Adrenal gland (tissue), 12 donors: Measurements from ENCODE around the gene GALNT6. TPM values are rescaled to one million over a fixed set of nuclear protein-coding genes. Genes with fewer than 3 reads are reported as not detected.

Experiments
- DNase-seq, 7 donors: peaks; one replicate each; pipeline ENCODE4 v3.0.0-alpha.2; 2019 to 2020
- H3K27ac ChIP-seq, 5 donors: fragments of 200-600 bp; sonication (generic) in 4 of 5; 1 replicate in 3 of 5; 2 replicates in 2 of 5; pipeline versions ENCODE4 v1.5.1 to v1.8.0; 2016 to 2020; ENCODE audit warnings: mild to moderate bottlenecking in 1 of 5
- H3K27me3 ChIP-seq: fragments of 200-600 bp; 2 replicates; pipeline ENCODE4 v1.8.0; 2021
- H3K36me3 ChIP-seq, 2 donors: fragments of 200-600 bp; replicated peaks in 1 of 2; 1 replicate in 1 of 2; 2 replicates in 1 of 2; pipeline versions ENCODE4 v1.5.1 to v1.8.0; 2018 to 2022
- H3K4me1 ChIP-seq, 2 donors: fragments of 200-600 bp; replicated peaks in 1 of 2; 1 replicate in 1 of 2; 2 replicates in 1 of 2; pipeline versions ENCODE4 v1.5.1 to v1.8.0; 2018 to 2021
- H3K4me3 ChIP-seq, 4 donors: fragments of 200-600 bp; sonication (generic) in 3 of 4; one replicate each; pipeline ENCODE4 v1.5.1; 2016 to 2018
- H3K9me3 ChIP-seq, 3 donors: fragments of 200-600 bp; sonication (generic) in 1 of 3; replicated peaks in 1 of 3; 1 replicate in 2 of 3; 2 replicates in 1 of 3; pipeline versions ENCODE4 v1.5.1 to v1.8.0; 2016 to 2021
- CTCF ChIP-seq, 6 experiments: fragments of 450-650 bp in 4 of 6; fragments of 200-600 bp in 2 of 6; sonication (generic) in 1 of 6; IDR thresholded peaks; 1 replicate in 5 of 6; 2 replicates in 1 of 6; pipeline versions ENCODE4 v1.5.1 to v1.8.0; 2016 to 2021; ENCODE audit warnings: antibody characterized with exemption in 6 of 6, mild to moderate bottlenecking in 2 of 6, moderate library complexity in 1 of 6
- POLR2A ChIP-seq, 2 donors: fragments of 450-650 bp; IDR thresholded peaks; one replicate each; pipeline ENCODE4 v1.6.1; 2017; ENCODE audit warnings: antibody characterized with exemption in 2 of 2, mild to moderate bottlenecking in 2 of 2, moderate library complexity in 1 of 2
- WGBS, 4 donors: extraction: QIAGEN DNeasy Blood & Tissue Kit in 2 of 4; methylation state at CpG; one replicate each; pipeline versions ENCODE4 v1.1.5 to v1.1.7; 2013 to 2017; 5-methylcytosine and 5-hydroxymethylcytosine counted together
- intact Hi-C, 2 donors: fragments of 100-400 bp; cut with DNase I; formaldehyde crosslinking; loops; one replicate each; pipeline versions ENCODE4 v1.14.1 to v1.15.0; 2022 to 2023
- polyA plus RNA-seq, 3 donors: library from polyadenylated mRNA; stranded (reverse); fragments of 200-250 nt in 2 of 3; fragments of 350-450 nt in 1 of 3; fragmentation: Illumina TruSeq in 1 of 3; extraction: RNeasy Lipid Tissue Mini Kit (QIAGEN cat#74804) in 1 of 3; gene quantifications; one replicate each; pipeline ENCODE4 v1.2.3, GENCODE V29; 2013 to 2014
- total RNA-seq, 9 donors: library from RNA; depleted of rRNA in 4 of 9; stranded (reverse); fragments of >200 nt in 4 of 9; fragments of 120-200 nt in 1 of 9; fragmentation: NEBNext Ultra II Directional in 1 of 9; extraction: Animal tissue kit (Norgen Biotek cat#: 25700) in 1 of 9; gene quantifications; one replicate each; pipeline versions ENCODE4 v1.1.0 to v1.2.4, GENCODE V29; 2013 to 2023
- donor health status: healthy with polysubstance abuse.
- donor health status: Bipolar disorder and iron deficiency.
- donor health status: DM: yes; HTN: yes; CAD: no.
- donor health status: DM: no; HTN: no; CAD: no.
- donor health status: DM: no; HTN: no; CAD: no.
- donor health status: DM: yes; HTN: yes; CAD: no.

Gene GALNT6
- total and polyA plus RNA-seq, 12 donors = 0.66 to 11.0 (median 5.1) TPM

- intact Hi-C loops = no loop called here
- no peak for TF ChIP-seq POLR2A (IDR thresholded peaks at IDR 0.05)
- TF ChIP-seq CTCF (IDR thresholded peaks at IDR 0.05) = no peak
- Histone ChIP-seq H3K36me3 (no peaks in the 10 kb centered on the region), H3K4me3 (no peak overlapping the region), H3K27ac (no peak overlapping the region), H3K27me3 (no peaks in the 10 kb centered on the region), H3K4me1 (no peaks in the 10 kb centered on the region), H3K9me3 (no peaks in the 10 kb centered on the region)
- DNase-seq = no peak
- WGBS, 4 donors = 72 to 80% (median 77%) methylated on average over 2 of the region's 2 CpGs
Measured at GRCh38 chr12:51335931-51336330, 55.3 kb downstream of the GALNT6 start.

GRCh38 chr12:51334764-51335163, 56.4 kb downstream of the GALNT6 start:
- WGBS, 4 donors = 79 to 95% (median 83%) methylated on average over 4 of the region's 4 CpGs
- TF ChIP-seq CTCF (IDR thresholded peaks at IDR 0.05) (no peak), POLR2A (IDR thresholded peaks at IDR 0.05) (no peak)
- intact Hi-C loops = no loop called here
- Histone ChIP-seq H3K9me3 (no peaks in the 10 kb centered on the region), H3K27me3 (no peaks in the 10 kb centered on the region), H3K4me1 (no peaks in the 10 kb centered on the region), H3K36me3 (no peaks in the 10 kb centered on the region), H3K27ac (no peak overlapping the region), H3K4me3 (no peak overlapping the region)
- DNase-seq = no peak

- Histone ChIP-seq H3K27me3 (no peaks in the 10 kb centered on the region), H3K27ac (no peak overlapping the region), H3K4me3 (no peak overlapping the region), H3K36me3 (no peaks in the 10 kb centered on the region), H3K9me3 (no peaks in the 10 kb centered on the region), H3K4me1 (no peaks in the 10 kb centered on the region)
- TF ChIP-seq CTCF (IDR thresholded peaks at IDR 0.05) (no peak), POLR2A (IDR thresholded peaks at IDR 0.05) (no peak)
- 80 to 81% (median 80%) methylated on average over 6 of the region's 6 CpGs for WGBS, 4 donors
- intact Hi-C loops = no loop called here
- DNase-seq = no peak
Measured at GRCh38 chr12:51333536-51333935, 57.7 kb downstream of the GALNT6 start.

GRCh38 chr12:51330186-51330585, 61.0 kb downstream of the GALNT6 start:
- Histone ChIP-seq H3K36me3 (no peaks in the 10 kb centered on the region), H3K4me3 (no peak overlapping the region), H3K27me3 (no peaks in the 10 kb centered on the region), H3K9me3 (no peaks in the 10 kb centered on the region), H3K27ac (no peak overlapping the region), H3K4me1 (peaks cover 0 to 9% of the 10 kb centered on the region in 2 donors)
- TF ChIP-seq POLR2A (IDR thresholded peaks at IDR 0.05) = no peak
- TF ChIP-seq CTCF (IDR thresholded peaks at IDR 0.05) = no peak
- intact Hi-C loops = no loop called here
- DNase-seq = no peak
